ENCODE results near the gene UQCRQ. TPM values are rescaled to one million over a fixed set of nuclear protein-coding genes. Genes with fewer than 3 reads are reported as not detected.

The UQCRQ gene
- total and polyA plus RNA-seq, 9 of the 15 experiments (the other 6 are each of a cell fraction or from before 2014, with no cell fraction given) = 235 to 2,421 (median 883) TPM

DNA sequence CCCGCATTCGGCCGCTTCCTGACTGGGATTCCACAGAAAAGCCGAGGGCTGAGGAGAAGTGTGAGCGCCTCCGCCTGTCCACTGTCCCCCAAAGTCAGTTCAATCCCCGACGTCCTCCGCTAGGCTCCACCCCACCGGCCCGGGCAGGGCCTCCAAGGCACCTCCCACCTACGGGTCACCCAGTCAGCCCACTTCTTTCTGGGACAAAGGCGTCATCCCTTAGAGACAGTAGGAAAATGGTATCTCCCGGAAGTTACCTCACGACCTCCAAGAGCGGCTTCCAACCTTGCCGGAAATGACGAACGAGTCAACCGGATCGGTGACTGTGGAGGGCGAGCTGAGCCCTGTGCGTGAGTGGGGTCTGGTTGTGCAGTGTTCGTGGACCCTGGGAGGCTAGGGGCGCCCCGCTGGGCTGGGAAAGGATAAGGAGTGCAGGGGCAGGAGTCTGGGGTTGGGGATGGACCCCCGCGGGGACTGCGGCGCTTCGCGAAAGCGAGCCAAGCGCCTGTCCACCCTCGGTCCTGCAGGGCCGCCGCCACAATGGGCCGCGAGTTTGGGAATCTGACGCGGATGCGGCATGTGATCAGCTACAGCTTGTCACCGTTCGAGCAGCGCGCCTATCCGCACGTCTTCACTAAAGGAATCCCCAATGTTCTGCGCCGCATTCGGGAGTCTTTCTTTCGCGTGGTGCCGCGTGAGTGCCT is at the start of gene UQCRQ, which contains the start of gene GDF9 (continued):
- peak; percentile 99 for TF ChIP-seq PRDM10 (IDR thresholded peaks at IDR 0.05; ENCODE audit: partially characterized antibody)
- 0 out of 2 replicates have a peak, but pooled peaks have one; percentile 32 for TF ChIP-seq ZNF232 (CRISPR knock-in tag; IDR thresholded peaks at IDR 0.05)
- peak; percentile 89; the same call in 1 of the 2 replicates for TF ChIP-seq ZC3H4 (CRISPR knock-in tag; IDR thresholded peaks at IDR 0.05; ENCODE audit: borderline replicate concordance)
- TF ChIP-seq ZKSCAN8 (CRISPR knock-in tag; IDR thresholded peaks at IDR 0.05) = no peak
- TF ChIP-seq BRF1 (IDR thresholded peaks at IDR 0.05; ENCODE audit: borderline replicate concordance, extremely low read depth, insufficient read length) = no peak
- TF ChIP-seq SRSF9 (IDR thresholded peaks at IDR 0.05; ENCODE audit: borderline replicate concordance, low read depth, low read length) = no peak
- no peak for TF ChIP-seq U2AF1 (optimal IDR thresholded peaks at IDR 0.05; ENCODE audit: low read depth, low read length)
- TF ChIP-seq PHTF2 (CRISPR knock-in tag; IDR thresholded peaks at IDR 0.05) = no peak
- TF ChIP-seq ARNT (IDR thresholded peaks at IDR 0.05) = no peak
- no peak for TF ChIP-seq RAD51 (IDR thresholded peaks at IDR 0.05; ENCODE audit: borderline replicate concordance, low read depth)
- TF ChIP-seq ZNF311 (CRISPR knock-in tag; IDR thresholded peaks at IDR 0.05) = no peak
- TF ChIP-seq ETV5 (CRISPR knock-in tag; IDR thresholded peaks at IDR 0.05; ENCODE audit: low read depth) = peak; percentile 66
- no peak for TF ChIP-seq THRB (CRISPR knock-in tag; conservative IDR thresholded peaks at IDR 0.05)
- no peak for TF ChIP-seq HEY1 (CRISPR knock-in tag; IDR thresholded peaks at IDR 0.05; ENCODE audit: borderline replicate concordance)
- TF ChIP-seq MCM7 (IDR thresholded peaks at IDR 0.05) = no peak
- no peak for TF ChIP-seq CREB5 (CRISPR knock-in tag; IDR thresholded peaks at IDR 0.05)
- TF ChIP-seq ZSCAN29 (IDR thresholded peaks at IDR 0.05) = no peak
- TF ChIP-seq DPF2 (IDR thresholded peaks at IDR 0.05) = peak; percentile 8; the same call in 1 of the 2 replicates
- no peak for TF ChIP-seq MCM5 (IDR thresholded peaks at IDR 0.05; ENCODE audit: low read depth)
- TF ChIP-seq ZBTB49 (CRISPR knock-in tag; IDR thresholded peaks at IDR 0.05; ENCODE audit: borderline replicate concordance) = no peak
- TF ChIP-seq ZNF77 (CRISPR knock-in tag; IDR thresholded peaks at IDR 0.05) = no peak
